ENCODE measurements around the gene ELMOD3.
"Not testable (repeated sequence)": the region's sequence is repeated elsewhere in the genome, so short reads cannot be mapped to it uniquely, and the experiment has no call there.

The ELMOD3 gene

GRCh38 chr2:85329701-85330100 is 24.9 kb upstream of the ELMOD3 start:
- DNase-seq (ENCODE audit: low spot score), result not testable (repeated sequence)

GRCh38 chr2:85330839-85331636 is 23.5 kb upstream of the ELMOD3 start:
- no peak for DNase-seq (ENCODE audit: low spot score)

GRCh38 chr2:85333877-85334276 is 20.7 kb upstream of the ELMOD3 start:
- not testable (repeated sequence) for DNase-seq (ENCODE audit: low spot score)

- no peak for DNase-seq (ENCODE audit: low spot score)
Observed at GRCh38 chr2:85334928-85335327, 19.6 kb upstream of the ELMOD3 start.

GRCh38 chr2:85340034-85340892 is 14.3 kb upstream of the ELMOD3 start:
- DNase-seq (ENCODE audit: low spot score), result no peak

- DNase-seq (ENCODE audit: low spot score), result no peak
Observed at GRCh38 chr2:85341269-85342029, 13.1 kb upstream of the ELMOD3 start.

- no peak for DNase-seq (ENCODE audit: low spot score)
Observed at GRCh38 chr2:85342156-85342555, 12.4 kb upstream of the ELMOD3 start.

GRCh38 chr2:85343207-85343895 is 11.2 kb upstream of the ELMOD3 start:
- DNase-seq (ENCODE audit: low spot score), result not testable (repeated sequence)

GRCh38 chr2:85344356-85344954 is 10.1 kb upstream of the ELMOD3 start:
- DNase-seq (ENCODE audit: low spot score), result no peak

- DNase-seq (ENCODE audit: low spot score), result no peak
Observed at GRCh38 chr2:85347599-85347998, 7.0 kb upstream of the ELMOD3 start.

GRCh38 chr2:85353876-85354285 is 688 bp upstream of the ELMOD3 start:
- DNase-seq (ENCODE audit: low spot score), result peak; percentile 38

GRCh38 chr2:85355073-85355410 is 473 bp downstream of the ELMOD3 start:
- no peak for DNase-seq (ENCODE audit: low spot score)

GRCh38 chr2:85355521-85355920 is 952 bp downstream of the ELMOD3 start:
- DNase-seq (ENCODE audit: low spot score), result no peak

GRCh38 chr2:85356186-85356585 is 1.6 kb downstream of the ELMOD3 start:
- DNase-seq (ENCODE audit: low spot score), result no peak

GRCh38 chr2:85357736-85358135 is 3.2 kb downstream of the ELMOD3 start:
- DNase-seq (ENCODE audit: low spot score), result no peak

GRCh38 chr2:85362653-85363387 is 8.3 kb downstream of the ELMOD3 start:
- not testable (repeated sequence) for DNase-seq (ENCODE audit: low spot score)

GRCh38 chr2:85367180-85367579 is 12.6 kb downstream of the ELMOD3 start:
- no peak for DNase-seq (ENCODE audit: low spot score)

GRCh38 chr2:85368921-85369320 is 14.4 kb downstream of the ELMOD3 start:
- DNase-seq (ENCODE audit: low spot score), result no peak

GRCh38 chr2:85369500-85369899 is 14.9 kb downstream of the ELMOD3 start:
- DNase-seq (ENCODE audit: low spot score), result no peak

- DNase-seq (ENCODE audit: low spot score), result no peak
Observed at GRCh38 chr2:85371045-85371444, 16.5 kb downstream of the ELMOD3 start.
